ENCODE results near the gene IRF9.
A peak's percentile ranks its signal among the peaks of the same experiment; 100 is the strongest.

IRF9 gene

GRCh38 chr14:24149302-24149969 lies 11.6 kb upstream of the IRF9 start:
- DNase-seq, result no peak

GRCh38 chr14:24150061-24150460 lies 11.0 kb upstream of the IRF9 start:
- DNase-seq, result no peak

- no peak for DNase-seq
Measured at GRCh38 chr14:24150567-24150966, 10.5 kb upstream of the IRF9 start.

- no peak for DNase-seq
Measured at GRCh38 chr14:24150993-24151392, 10.1 kb upstream of the IRF9 start.

GRCh38 chr14:24151404-24152080 lies 9.5 kb upstream of the IRF9 start:
- DNase-seq, result no peak

GRCh38 chr14:24155100-24155499 lies 6.0 kb upstream of the IRF9 start:
- DNase-seq, result no peak

- DNase-seq, result no peak
Measured at GRCh38 chr14:24156840-24157239, 4.2 kb upstream of the IRF9 start.

- DNase-seq, result no peak
Measured at GRCh38 chr14:24157331-24157730, 3.7 kb upstream of the IRF9 start.

- DNase-seq, result no peak
Measured at GRCh38 chr14:24159777-24160498, 1.1 kb upstream of the IRF9 start.

GRCh38 chr14:24160499-24160849 lies 591 bp upstream of the IRF9 start:
- DNase-seq, result no peak

- DNase-seq, result no peak
Measured at GRCh38 chr14:24162093-24162492, 1.0 kb downstream of the IRF9 start.

- no peak for DNase-seq
Measured at GRCh38 chr14:24164518-24164991, 3.5 kb downstream of the IRF9 start.

- DNase-seq, result no peak
Measured at GRCh38 chr14:24165785-24166184, 4.7 kb downstream of the IRF9 start.

- no peak for DNase-seq
Measured at GRCh38 chr14:24167469-24168114, 6.5 kb downstream of the IRF9 start.

GRCh38 chr14:24171422-24172260 lies 10.6 kb downstream of the IRF9 start, which contains the start of gene REC8:
TSS of gene REC8 (plus strand) at chr14:24172080. CDS start at chr14:24172553, 473 bp downstream.
- DNase-seq, result peak; percentile 75

- DNase-seq, result no peak
Measured at GRCh38 chr14:24172261-24172860, 11.3 kb downstream of the IRF9 start.

- DNase-seq, result no peak
Measured at GRCh38 chr14:24172871-24173281, 11.8 kb downstream of the IRF9 start.

GRCh38 chr14:24176599-24176998 lies 15.5 kb downstream of the IRF9 start:
- no peak for DNase-seq

- DNase-seq, result no peak
Measured at GRCh38 chr14:24177041-24177825, 16.2 kb downstream of the IRF9 start.

GRCh38 chr14:24177891-24178290 lies 16.8 kb downstream of the IRF9 start:
- no peak for DNase-seq

All from activated CD4-positive, alpha-beta T cell treated with anti-CD3 and anti-CD28 coated beads, Interleukin-10, Interleukin-2, amounts not matched to agents 100 ng/mL and 50 ng/mL, durations not matched to agents 16 hours and 8 hours (primary cell).